KMS-11 (cell line): ENCODE measurements around the gene CXCL13.
A peak's percentile ranks its signal among the peaks of the same experiment; 100 is the strongest.

Source experiments
- H2AFZ ChIP-seq: fragments of 200-600 bp; sonication (generic); 2 replicates; pipeline ENCODE4 v1.6.1; 2016; ENCODE audit warnings: antibody characterized with exemption, mixed run types, low read depth
- H3K27ac ChIP-seq: fragments of 200-600 bp; sonication (generic); 2 replicates; pipeline ENCODE4 v1.6.1; 2016; ENCODE audit warnings: mild to moderate bottlenecking, mixed run types
- H3K27me3 ChIP-seq: fragments of 200-600 bp; sonication (generic); 2 replicates; pipeline ENCODE4 v1.6.1; 2017; ENCODE audit warnings: mild to moderate bottlenecking, low read depth, mixed run types, moderate library complexity; ENCODE audit not compliant: insufficient read depth
- H3K36me3 ChIP-seq: fragments of 200-600 bp; sonication (generic); 2 replicates; pipeline ENCODE4 v1.6.1; 2017; ENCODE audit warnings: mild to moderate bottlenecking, mixed run types; ENCODE audit not compliant: insufficient read depth
- H3K4me1 ChIP-seq: fragments of 200-600 bp; sonication (generic); 2 replicates; pipeline ENCODE4 v1.6.1; 2016; ENCODE audit warnings: mild to moderate bottlenecking, low read depth, mixed run types; ENCODE audit not compliant: poor library complexity, severe bottlenecking
- H3K4me2 ChIP-seq: fragments of 200-600 bp; sonication (generic); 2 replicates; pipeline ENCODE4 v1.7.0; 2016; ENCODE audit warnings: mild to moderate bottlenecking, mixed run types
- H3K4me3 ChIP-seq: fragments of 200-600 bp; sonication (generic); IDR thresholded peaks from 2 replicates; pipeline ENCODE4 v1.6.1; 2017; ENCODE audit warnings: low read depth, low read length, mixed read lengths; ENCODE audit not compliant: insufficient read depth
- H3K79me2 ChIP-seq: fragments of 200-600 bp; sonication (generic); 2 replicates; pipeline ENCODE4 v1.6.1; 2016; ENCODE audit warnings: low read depth, mixed run types; ENCODE audit not compliant: insufficient read depth
- H3K9ac ChIP-seq: fragments of 200-600 bp; sonication (generic); 2 replicates; pipeline ENCODE4 v1.6.1; 2016; ENCODE audit warnings: mild to moderate bottlenecking, mixed run types
- H4K20me1 ChIP-seq: fragments of 200-600 bp; sonication (generic); 2 replicates; pipeline ENCODE4 v1.6.1; 2016; ENCODE audit warnings: mild to moderate bottlenecking, mixed run types; ENCODE audit not compliant: insufficient read depth
- TF ChIP-seq, protein P1 (sequence below): fragments of 200-600 bp; sonication (generic); conservative IDR thresholded peaks from 2 replicates; pipeline ENCODE4 v1.6.1; 2017; ENCODE audit warnings: low read depth, mild to moderate bottlenecking, antibody characterized with exemption, low read length, moderate library complexity, mixed read lengths

Gene CXCL13

DNA sequence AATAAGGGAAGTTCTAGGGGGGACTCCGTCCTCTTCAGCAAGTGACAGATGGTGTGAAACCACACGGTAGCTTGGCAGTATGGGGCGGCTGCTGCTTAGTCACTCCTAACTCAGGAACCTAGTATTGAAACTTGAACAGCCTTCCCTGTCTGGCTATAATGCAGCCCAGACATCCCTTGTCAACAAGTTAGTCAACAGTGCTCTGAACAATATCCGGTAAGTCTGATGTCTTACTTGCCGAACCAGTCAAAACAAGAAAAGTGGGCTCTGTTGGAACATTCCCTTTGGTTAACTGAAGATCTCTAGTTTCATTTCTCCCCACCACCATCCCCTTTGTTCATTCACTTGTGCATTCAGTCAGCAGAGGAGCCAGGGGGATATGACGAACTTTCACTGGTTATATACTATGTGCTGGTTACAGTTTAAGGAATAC lies 18.7 kb upstream of the CXCL13 start:
- Histone ChIP-seq H2AFZ (peak overlapping the region; percentile 18; the same call in 1 of the 2 replicates), H3K27ac (peak overlapping the region; percentile 27; the same call in 1 of the 2 replicates), H4K20me1 (no peaks in the 10 kb centered on the region), H3K4me2 (peak overlapping the region; percentile 63), H3K79me2 (no peaks in the 10 kb centered on the region), H3K36me3 (no peaks in the 10 kb centered on the region), H3K4me1 (peaks cover 39% of the 10 kb centered on the region), H3K4me3 (no peak overlapping the region), H3K9ac (no peak overlapping the region), H3K27me3 (no peaks in the 10 kb centered on the region)
- TF ChIP-seq, protein P1, sequence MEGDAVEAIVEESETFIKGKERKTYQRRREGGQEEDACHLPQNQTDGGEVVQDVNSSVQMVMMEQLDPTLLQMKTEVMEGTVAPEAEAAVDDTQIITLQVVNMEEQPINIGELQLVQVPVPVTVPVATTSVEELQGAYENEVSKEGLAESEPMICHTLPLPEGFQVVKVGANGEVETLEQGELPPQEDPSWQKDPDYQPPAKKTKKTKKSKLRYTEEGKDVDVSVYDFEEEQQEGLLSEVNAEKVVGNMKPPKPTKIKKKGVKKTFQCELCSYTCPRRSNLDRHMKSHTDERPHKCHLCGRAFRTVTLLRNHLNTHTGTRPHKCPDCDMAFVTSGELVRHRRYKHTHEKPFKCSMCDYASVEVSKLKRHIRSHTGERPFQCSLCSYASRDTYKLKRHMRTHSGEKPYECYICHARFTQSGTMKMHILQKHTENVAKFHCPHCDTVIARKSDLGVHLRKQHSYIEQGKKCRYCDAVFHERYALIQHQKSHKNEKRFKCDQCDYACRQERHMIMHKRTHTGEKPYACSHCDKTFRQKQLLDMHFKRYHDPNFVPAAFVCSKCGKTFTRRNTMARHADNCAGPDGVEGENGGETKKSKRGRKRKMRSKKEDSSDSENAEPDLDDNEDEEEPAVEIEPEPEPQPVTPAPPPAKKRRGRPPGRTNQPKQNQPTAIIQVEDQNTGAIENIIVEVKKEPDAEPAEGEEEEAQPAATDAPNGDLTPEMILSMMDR: no peak

DNA sequence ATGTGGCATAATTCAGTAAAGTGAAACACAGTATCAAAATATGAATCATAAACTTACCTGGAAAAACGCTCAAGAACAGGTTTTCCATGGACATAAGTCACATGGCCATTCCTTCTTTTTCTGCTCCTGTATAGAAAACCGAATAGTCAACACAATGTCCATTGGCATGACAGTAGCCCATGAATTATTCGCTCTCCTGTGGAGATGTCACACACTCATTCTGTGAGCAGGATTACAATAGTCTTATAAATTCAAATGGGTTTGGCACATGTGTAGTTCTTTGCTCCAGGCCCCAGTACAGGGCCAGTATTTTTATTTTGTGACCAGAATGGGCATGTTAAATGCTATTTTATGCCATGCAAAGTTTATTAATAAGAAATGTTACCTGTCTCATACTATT lies 15.1 kb upstream of the CXCL13 start:
- Histone ChIP-seq H3K27ac (no peak overlapping the region), H3K4me2 (no peak overlapping the region), H3K79me2 (no peaks in the 10 kb centered on the region), H4K20me1 (no peaks in the 10 kb centered on the region), H3K4me3 (no peak overlapping the region), H3K27me3 (no peaks in the 10 kb centered on the region), H2AFZ (no peak overlapping the region), H3K9ac (no peak overlapping the region), H3K4me1 (peaks cover 54% of the 10 kb centered on the region), H3K36me3 (no peaks in the 10 kb centered on the region)
- TF ChIP-seq, protein P1: no peak

DNA sequence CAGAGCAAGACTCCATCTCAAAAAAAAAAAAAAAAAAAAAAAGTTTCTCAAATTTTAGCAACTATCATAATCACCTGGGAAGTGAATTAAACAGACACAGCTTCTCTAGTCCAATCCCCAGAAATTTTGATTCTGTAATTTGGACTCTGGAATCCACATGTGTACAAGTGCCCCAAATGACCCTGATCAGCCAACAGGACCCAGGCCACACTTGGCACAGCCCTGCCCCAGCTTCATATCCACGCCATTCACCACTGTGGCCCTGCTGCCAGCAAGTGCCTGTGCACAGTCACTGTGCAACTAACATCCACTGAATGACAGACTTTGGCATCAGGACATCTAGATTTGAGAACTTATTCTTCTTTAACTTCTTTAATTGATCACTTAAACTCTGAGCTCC lies 14.1 kb upstream of the CXCL13 start:
- no peaks in the 10 kb centered on the region for H4K20me1 ChIP-seq
- H3K36me3 ChIP-seq: no peaks in the 10 kb centered on the region
- no peak overlapping the region for H3K9ac ChIP-seq
- H3K79me2 ChIP-seq: no peaks in the 10 kb centered on the region
- H3K4me2 ChIP-seq: no peak overlapping the region
- no peak overlapping the region for H3K27ac ChIP-seq
- H3K27me3 ChIP-seq: no peaks in the 10 kb centered on the region
- no peak overlapping the region for H2AFZ ChIP-seq
- no peak overlapping the region for H3K4me3 ChIP-seq
- TF ChIP-seq, protein P1: no peak
- H3K4me1 ChIP-seq: peaks cover 46% of the 10 kb centered on the region

DNA sequence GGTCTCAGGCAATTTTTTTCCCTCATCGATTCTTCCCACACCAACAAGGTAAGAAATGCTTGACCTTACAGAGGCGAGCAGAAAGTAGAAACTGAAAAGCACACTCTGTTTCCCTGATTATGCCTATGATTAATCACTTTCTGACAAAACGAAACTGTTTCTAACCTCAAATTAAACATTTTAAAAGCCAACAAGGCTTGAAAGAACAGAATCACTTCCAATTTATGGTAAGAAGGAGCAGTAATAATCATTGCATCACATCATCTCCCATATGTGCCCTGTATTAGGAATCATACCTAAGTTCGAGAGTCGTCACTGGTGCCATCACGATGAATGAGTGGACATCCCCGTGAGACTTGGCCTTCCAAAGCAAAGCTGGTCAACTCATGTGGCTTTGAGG lies 12.5 kb upstream of the CXCL13 start:
- Histone ChIP-seq H3K4me1 (peaks cover 30% of the 10 kb centered on the region), H4K20me1 (no peaks in the 10 kb centered on the region), H3K79me2 (no peaks in the 10 kb centered on the region), H3K4me3 (no peak overlapping the region), H3K27ac (no peak overlapping the region), H3K9ac (no peak overlapping the region), H3K36me3 (no peaks in the 10 kb centered on the region), H3K4me2 (peak overlapping the region; percentile 10; the same call in 1 of the 2 replicates), H2AFZ (no peak overlapping the region), H3K27me3 (no peaks in the 10 kb centered on the region)
- TF ChIP-seq, protein P1: no peak
